Lung (tissue), 12 donors: ENCODE measurements around the gene SLC12A5. TPM values are rescaled to one million over a fixed set of nuclear protein-coding genes. Genes with fewer than 3 reads are reported as not detected.

ENCODE experiments used
- ATAC-seq: fragments of 200-7000 bp; cut with Tn5 transposase; one replicate; pipeline ENCODE4 v1.9.1; 2020; ENCODE audit warnings: moderate number of reproducible peaks; ENCODE audit not compliant: insufficient read depth, low FRiP score
- DNase-seq, 3 donors: peaks; one replicate each; pipeline ENCODE4 v3.0.0-alpha.2; 2013 to 2017
- H3K27ac ChIP-seq, 2 donors: one replicate each; pipeline ENCODE4 v1.5.1; 2013; ENCODE audit warnings: mild to moderate bottlenecking in 2 of 2, moderate library complexity in 2 of 2, control low read depth in 1 of 2, inconsistent platforms in 1 of 2, low read depth in 1 of 2, low read length in 1 of 2
- H3K27me3 ChIP-seq, 3 donors: one replicate each; pipeline ENCODE4 v1.5.1; 2013; ENCODE audit warnings: low read length in 2 of 3; ENCODE audit not compliant: control insufficient read depth in 3 of 3, insufficient read depth in 3 of 3
- H3K36me3 ChIP-seq, 4 donors: one replicate each; pipeline ENCODE4 v1.5.1; 2013; ENCODE audit warnings: low read length in 4 of 4, mild to moderate bottlenecking in 1 of 4, moderate library complexity in 1 of 4; ENCODE audit not compliant: control insufficient read depth in 4 of 4, insufficient read depth in 4 of 4
- H3K4me1 ChIP-seq, 5 donors: one replicate each; pipeline ENCODE4 v1.5.1; 2013; ENCODE audit warnings: low read length in 5 of 5, mild to moderate bottlenecking in 2 of 5, moderate library complexity in 1 of 5; ENCODE audit not compliant: control insufficient read depth in 5 of 5, insufficient read depth in 5 of 5
- H3K4me3 ChIP-seq: one replicate; pipeline ENCODE4 v1.5.1; 2013; ENCODE audit warnings: mild to moderate bottlenecking, control low read depth, moderate library complexity
- H3K9ac ChIP-seq, 2 donors: one replicate each; pipeline ENCODE4 v1.5.1; 2013; ENCODE audit warnings: low read length in 2 of 2, control low read depth in 1 of 2; ENCODE audit not compliant: insufficient read depth in 1 of 2
- H3K9me3 ChIP-seq, 4 donors: one replicate each; pipeline ENCODE4 v1.5.1; 2013; ENCODE audit warnings: low read length in 3 of 4, mild to moderate bottlenecking in 1 of 4, moderate library complexity in 1 of 4; ENCODE audit not compliant: control insufficient read depth in 4 of 4, insufficient read depth in 3 of 4
- WGBS, 2 donors: extraction: QIAGEN DNeasy Blood & Tissue Kit; methylation state at CpG; one replicate each; pipeline ENCODE4 v1.1.7; 2013; 5-methylcytosine and 5-hydroxymethylcytosine counted together
- polyA plus RNA-seq, 2 donors: library from polyadenylated mRNA; stranded (reverse); fragments of 200-250 nt; gene quantifications; one replicate each; pipeline ENCODE4 v1.2.1, GENCODE V29; 2013
- total RNA-seq, 2 donors: library from RNA; depleted of rRNA in 1 of 2; stranded (reverse); fragments of >200 nt in 1 of 2; gene quantifications; one replicate each; pipeline ENCODE4 v1.2.1, GENCODE V29; 2014 to 2021
- TF ChIP-seq, protein P1 (sequence below): IDR thresholded peaks from 2 replicates; pipeline ENCODE4 v1.5.1; 2012; ENCODE audit warnings: mild to moderate bottlenecking; ENCODE audit errors: control extremely low read depth, extremely low read depth
- donor health status: control.
- donor health status: control.
- donor health status: Bipolar disorder and iron deficiency.
- donor health status: healthy.
- donor health status: DM: yes; HTN: yes; CAD: no.

SLC12A5 gene
- total and polyA plus RNA-seq, 4 donors = 0.52 TPM; not detected in 3

DNA sequence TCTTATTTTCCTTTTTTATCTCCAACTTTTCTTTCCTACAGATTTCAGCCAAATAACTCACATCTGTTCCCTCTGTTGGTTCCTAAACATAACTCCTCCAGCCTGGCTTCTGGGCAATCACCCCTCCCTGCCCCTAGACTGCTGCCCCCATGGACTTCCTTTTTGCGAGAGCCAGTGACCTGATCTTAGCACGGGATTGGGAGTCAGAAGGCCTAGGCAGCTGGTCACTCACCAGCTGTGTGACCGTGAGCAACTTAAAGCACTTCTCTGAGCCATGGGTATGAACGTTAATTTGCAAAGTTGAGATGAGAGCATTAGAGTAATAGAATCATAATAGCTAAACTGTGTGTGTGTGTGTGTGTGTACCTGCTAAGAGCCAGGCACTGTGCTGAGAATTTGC is 24.8 kb upstream of the SLC12A5 start:
- H3K27me3 ChIP-seq = peaks cover 0 to 47% (median 28%) of the 10 kb centered on the region in 3 donors
- H3K9me3 ChIP-seq = no peaks in the 10 kb centered on the region
- TF ChIP-seq, protein P1, sequence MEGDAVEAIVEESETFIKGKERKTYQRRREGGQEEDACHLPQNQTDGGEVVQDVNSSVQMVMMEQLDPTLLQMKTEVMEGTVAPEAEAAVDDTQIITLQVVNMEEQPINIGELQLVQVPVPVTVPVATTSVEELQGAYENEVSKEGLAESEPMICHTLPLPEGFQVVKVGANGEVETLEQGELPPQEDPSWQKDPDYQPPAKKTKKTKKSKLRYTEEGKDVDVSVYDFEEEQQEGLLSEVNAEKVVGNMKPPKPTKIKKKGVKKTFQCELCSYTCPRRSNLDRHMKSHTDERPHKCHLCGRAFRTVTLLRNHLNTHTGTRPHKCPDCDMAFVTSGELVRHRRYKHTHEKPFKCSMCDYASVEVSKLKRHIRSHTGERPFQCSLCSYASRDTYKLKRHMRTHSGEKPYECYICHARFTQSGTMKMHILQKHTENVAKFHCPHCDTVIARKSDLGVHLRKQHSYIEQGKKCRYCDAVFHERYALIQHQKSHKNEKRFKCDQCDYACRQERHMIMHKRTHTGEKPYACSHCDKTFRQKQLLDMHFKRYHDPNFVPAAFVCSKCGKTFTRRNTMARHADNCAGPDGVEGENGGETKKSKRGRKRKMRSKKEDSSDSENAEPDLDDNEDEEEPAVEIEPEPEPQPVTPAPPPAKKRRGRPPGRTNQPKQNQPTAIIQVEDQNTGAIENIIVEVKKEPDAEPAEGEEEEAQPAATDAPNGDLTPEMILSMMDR = no peak
- no peak for ATAC-seq
- 23 to 48% methylated on average over 4 of the region's 4 CpGs for WGBS, 2 donors
- peaks cover 0 to 6% (median 0%) of the 10 kb centered on the region in 5 donors for H3K4me1 ChIP-seq
- no peak overlapping the region for H3K9ac ChIP-seq
- H3K4me3 ChIP-seq = no peak overlapping the region
- H3K36me3 ChIP-seq = no peaks in the 10 kb centered on the region
- no peak overlapping the region for H3K27ac ChIP-seq
- DNase-seq = no peak

DNA sequence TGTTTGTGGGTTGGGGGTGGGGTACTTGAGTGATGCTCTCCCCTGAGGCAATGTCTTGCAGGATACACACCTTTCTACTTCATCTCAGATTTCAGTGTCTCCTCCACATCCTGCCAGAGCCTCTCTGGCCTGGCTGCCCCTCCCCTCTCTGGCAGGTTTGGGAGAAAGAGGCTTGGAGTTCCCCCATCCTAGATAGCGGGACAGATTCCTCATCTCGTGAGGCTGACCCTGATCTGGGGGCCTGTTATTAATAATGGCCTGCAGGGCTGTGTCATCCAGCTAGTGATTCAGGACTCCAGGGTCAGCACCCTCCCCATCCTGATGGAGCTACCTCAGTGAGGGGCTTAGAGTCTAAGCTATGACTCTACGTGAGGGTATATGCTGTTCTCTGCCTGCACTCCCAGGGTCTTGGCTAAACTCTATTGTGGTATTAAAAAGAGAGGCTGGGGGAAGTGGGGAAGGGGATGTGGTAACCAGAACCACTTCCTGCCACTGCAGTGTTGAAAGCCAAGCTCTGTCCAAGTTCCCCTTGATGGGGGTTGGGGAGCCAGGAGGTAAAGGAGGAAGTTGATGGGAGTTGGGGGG is 24.0 kb upstream of the SLC12A5 start:
- no peaks in the 10 kb centered on the region for H3K36me3 ChIP-seq
- H3K27me3 ChIP-seq = peaks cover 0 to 55% (median 33%) of the 10 kb centered on the region in 3 donors
- DNase-seq (peak in 1 of 3 donors; percentile 27), ATAC-seq (peak; percentile 66)
- 11 to 22% methylated on average over 3 of the region's 3 CpGs for WGBS, 2 donors
- H3K9me3 ChIP-seq = no peaks in the 10 kb centered on the region
- no peak overlapping the region for H3K4me3 ChIP-seq
- TF ChIP-seq, protein P1 = no peak
- H3K9ac ChIP-seq = no peak overlapping the region
- H3K27ac ChIP-seq = peak overlapping the region in 1 of 2 donors; percentile 58
- H3K4me1 ChIP-seq = peaks cover 0 to 6% (median 0%) of the 10 kb centered on the region in 5 donors

DNA sequence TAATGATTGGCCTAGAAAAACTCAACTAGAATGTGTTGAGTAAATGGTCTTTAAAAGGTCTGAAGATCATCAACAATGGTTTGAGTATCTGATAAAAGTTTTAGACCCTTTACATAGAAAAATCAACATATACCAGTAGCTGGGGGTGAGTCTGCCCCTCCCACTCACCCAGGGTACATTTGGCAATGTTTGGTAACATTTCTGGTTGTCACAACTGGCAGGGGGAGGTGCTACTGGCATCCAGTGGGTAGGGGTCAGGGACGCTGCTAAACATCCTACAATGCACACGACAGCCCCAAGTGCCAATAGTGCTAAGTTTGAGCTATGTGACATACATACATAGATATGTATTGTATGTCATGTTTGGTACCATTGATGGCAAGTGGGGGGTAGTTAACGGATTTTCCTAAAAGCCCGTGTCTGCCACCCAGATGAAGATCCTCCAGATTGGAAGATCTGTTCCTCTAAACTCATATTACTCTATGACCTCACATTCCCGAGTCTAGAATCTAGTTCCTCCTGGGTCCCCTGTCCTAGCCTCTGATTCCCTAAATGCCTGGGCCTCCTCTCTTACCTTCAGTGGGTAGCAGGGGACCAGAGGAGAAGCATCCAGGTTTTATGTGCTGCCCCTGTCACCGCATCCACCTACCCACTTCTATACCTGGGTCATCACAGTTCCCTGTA is 22.9 kb upstream of the SLC12A5 start:
- TF ChIP-seq, protein P1 = no peak
- DNase-seq (no peak), ATAC-seq (no peak)
- 54 to 70% methylated on average over 6 of the region's 6 CpGs for WGBS, 2 donors
- no peak overlapping the region for H3K4me3 ChIP-seq
- H3K27ac ChIP-seq = no peak overlapping the region
- peaks cover 0 to 67% (median 42%) of the 10 kb centered on the region in 3 donors for H3K27me3 ChIP-seq
- H3K9me3 ChIP-seq = peaks cover 0 to 7% (median 0%) of the 10 kb centered on the region in 4 donors
- no peak overlapping the region for H3K9ac ChIP-seq
- peaks cover 0 to 7% (median 0%) of the 10 kb centered on the region in 5 donors for H3K4me1 ChIP-seq
- no peaks in the 10 kb centered on the region for H3K36me3 ChIP-seq
